ENCODE results near the gene CIITA.

The CIITA gene

GRCh38 chr16:10834766-10835165 lies 42.2 kb upstream of the CIITA start:
- no peaks in the 10 kb centered on the region for H3K27me3 ChIP-seq (ENCODE audit: insufficient read depth, poor library complexity, severe bottlenecking)

DNA sequence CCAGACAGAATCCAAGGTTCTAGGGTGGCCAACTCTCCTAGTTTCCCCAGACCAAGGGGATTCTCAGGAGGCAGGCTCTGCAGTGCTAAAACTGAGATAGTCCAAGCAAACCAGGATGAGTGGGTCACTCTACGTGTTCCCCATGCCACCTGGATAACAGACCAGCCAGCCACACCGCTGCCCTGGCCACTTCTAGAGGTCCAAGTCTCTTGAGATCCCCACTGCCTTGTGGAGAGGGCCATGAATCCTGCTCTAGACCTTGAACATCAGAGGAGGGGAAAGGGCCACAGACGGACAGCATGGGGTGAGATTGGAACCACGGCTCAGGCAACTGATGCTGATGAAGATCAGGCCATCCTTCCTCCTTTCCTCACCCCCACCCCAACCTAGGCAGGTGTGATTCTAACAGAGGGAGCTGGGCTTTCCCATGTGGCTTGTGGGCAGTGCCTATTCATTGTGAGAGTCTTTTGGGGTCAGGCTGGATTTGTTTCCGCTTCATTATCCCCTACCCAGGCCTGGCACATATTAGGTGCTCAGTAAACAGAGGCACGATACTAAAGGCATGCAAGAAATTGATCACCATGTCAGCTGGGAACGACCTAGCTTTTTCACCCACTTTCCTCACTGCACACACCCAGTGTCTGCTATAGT lies 41.6 kb upstream of the CIITA start:
- Histone ChIP-seq H3K27ac (replicated peaks) (no peak overlapping the region), H3K4me3 (replicated peaks; ENCODE audit: insufficient read depth, low read length) (no peak overlapping the region), H3K27me3 (ENCODE audit: insufficient read depth, poor library complexity, severe bottlenecking) (no peaks in the 10 kb centered on the region)
- DNase-seq (ENCODE audit: low read depth in 1 of 2, low spot score in 1 of 2): no peak
- no peak for TF ChIP-seq POLR2AphosphoS5 (IDR thresholded peaks at IDR 0.05; ENCODE audit: low read depth)
- TF ChIP-seq SPI1 (IDR thresholded peaks at IDR 0.05; ENCODE audit: borderline replicate concordance, low read depth): no peak
- TF ChIP-seq, protein P1, sequence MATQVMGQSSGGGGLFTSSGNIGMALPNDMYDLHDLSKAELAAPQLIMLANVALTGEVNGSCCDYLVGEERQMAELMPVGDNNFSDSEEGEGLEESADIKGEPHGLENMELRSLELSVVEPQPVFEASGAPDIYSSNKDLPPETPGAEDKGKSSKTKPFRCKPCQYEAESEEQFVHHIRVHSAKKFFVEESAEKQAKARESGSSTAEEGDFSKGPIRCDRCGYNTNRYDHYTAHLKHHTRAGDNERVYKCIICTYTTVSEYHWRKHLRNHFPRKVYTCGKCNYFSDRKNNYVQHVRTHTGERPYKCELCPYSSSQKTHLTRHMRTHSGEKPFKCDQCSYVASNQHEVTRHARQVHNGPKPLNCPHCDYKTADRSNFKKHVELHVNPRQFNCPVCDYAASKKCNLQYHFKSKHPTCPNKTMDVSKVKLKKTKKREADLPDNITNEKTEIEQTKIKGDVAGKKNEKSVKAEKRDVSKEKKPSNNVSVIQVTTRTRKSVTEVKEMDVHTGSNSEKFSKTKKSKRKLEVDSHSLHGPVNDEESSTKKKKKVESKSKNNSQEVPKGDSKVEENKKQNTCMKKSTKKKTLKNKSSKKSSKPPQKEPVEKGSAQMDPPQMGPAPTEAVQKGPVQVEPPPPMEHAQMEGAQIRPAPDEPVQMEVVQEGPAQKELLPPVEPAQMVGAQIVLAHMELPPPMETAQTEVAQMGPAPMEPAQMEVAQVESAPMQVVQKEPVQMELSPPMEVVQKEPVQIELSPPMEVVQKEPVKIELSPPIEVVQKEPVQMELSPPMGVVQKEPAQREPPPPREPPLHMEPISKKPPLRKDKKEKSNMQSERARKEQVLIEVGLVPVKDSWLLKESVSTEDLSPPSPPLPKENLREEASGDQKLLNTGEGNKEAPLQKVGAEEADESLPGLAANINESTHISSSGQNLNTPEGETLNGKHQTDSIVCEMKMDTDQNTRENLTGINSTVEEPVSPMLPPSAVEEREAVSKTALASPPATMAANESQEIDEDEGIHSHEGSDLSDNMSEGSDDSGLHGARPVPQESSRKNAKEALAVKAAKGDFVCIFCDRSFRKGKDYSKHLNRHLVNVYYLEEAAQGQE (IDR thresholded peaks at IDR 0.05; ENCODE audit: insufficient replicate concordance, low read depth): no peak
- TF ChIP-seq GABPA (IDR thresholded peaks at IDR 0.05; ENCODE audit: low read depth): no peak
- TF ChIP-seq, protein P2, sequence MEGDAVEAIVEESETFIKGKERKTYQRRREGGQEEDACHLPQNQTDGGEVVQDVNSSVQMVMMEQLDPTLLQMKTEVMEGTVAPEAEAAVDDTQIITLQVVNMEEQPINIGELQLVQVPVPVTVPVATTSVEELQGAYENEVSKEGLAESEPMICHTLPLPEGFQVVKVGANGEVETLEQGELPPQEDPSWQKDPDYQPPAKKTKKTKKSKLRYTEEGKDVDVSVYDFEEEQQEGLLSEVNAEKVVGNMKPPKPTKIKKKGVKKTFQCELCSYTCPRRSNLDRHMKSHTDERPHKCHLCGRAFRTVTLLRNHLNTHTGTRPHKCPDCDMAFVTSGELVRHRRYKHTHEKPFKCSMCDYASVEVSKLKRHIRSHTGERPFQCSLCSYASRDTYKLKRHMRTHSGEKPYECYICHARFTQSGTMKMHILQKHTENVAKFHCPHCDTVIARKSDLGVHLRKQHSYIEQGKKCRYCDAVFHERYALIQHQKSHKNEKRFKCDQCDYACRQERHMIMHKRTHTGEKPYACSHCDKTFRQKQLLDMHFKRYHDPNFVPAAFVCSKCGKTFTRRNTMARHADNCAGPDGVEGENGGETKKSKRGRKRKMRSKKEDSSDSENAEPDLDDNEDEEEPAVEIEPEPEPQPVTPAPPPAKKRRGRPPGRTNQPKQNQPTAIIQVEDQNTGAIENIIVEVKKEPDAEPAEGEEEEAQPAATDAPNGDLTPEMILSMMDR (IDR thresholded peaks at IDR 0.05; ENCODE audit: insufficient read depth, low read length): no peak

More at GRCh38 chr16:10834766-10835165, 42.2 kb upstream of the CIITA start:
- Histone ChIP-seq H3K27ac (replicated peaks) (no peak overlapping the region), H3K4me3 (replicated peaks; ENCODE audit: insufficient read depth, low read length) (no peak overlapping the region)
- DNase-seq (ENCODE audit: low read depth in 1 of 2, low spot score in 1 of 2): no peak
- no peak for TF ChIP-seq POLR2AphosphoS5 (IDR thresholded peaks at IDR 0.05; ENCODE audit: low read depth)
- TF ChIP-seq, protein P2 (IDR thresholded peaks at IDR 0.05; ENCODE audit: insufficient read depth, low read length): no peak
- no peak for TF ChIP-seq GABPA (IDR thresholded peaks at IDR 0.05; ENCODE audit: low read depth)
- no peak for TF ChIP-seq SPI1 (IDR thresholded peaks at IDR 0.05; ENCODE audit: borderline replicate concordance, low read depth)
- TF ChIP-seq, protein P1 (IDR thresholded peaks at IDR 0.05; ENCODE audit: insufficient replicate concordance, low read depth): no peak

DNA sequence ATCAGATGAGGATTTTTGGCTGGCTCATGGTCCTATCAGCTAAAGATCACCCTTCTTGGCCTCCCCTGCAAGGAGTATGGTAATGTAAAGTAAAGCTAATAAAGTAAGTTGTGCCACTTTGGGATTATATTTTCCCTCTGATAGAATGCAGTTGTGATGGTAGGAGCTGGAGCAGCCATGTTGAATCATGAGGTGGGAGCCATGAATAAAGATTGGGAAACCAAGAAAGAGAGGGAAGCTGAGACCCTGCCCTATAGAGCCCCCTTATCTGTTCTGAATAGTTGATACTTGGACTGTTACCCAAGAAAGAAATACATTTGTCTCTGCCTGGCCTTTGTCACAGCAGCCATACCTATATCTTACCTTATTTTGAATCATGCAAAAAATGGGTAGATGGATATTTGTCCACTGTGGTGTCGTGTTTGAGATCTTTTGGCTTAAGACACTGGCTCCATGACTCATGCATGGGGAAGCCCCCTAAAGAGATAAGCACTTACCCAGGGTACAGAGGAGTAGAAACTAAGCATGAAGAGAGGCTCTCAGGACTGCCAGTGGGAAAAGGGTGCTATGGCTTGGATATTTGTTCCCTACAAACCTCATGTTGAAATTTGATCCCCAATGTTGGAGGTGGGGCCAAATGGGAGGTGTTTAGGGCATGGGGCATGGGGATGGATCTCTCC lies 40.7 kb upstream of the CIITA start:
- no peak for DNase-seq (ENCODE audit: low read depth in 1 of 2, low spot score in 1 of 2)
- Histone ChIP-seq H3K4me3 (replicated peaks; ENCODE audit: insufficient read depth, low read length) (no peak overlapping the region), H3K27ac (replicated peaks) (no peak overlapping the region), H3K27me3 (ENCODE audit: insufficient read depth, poor library complexity, severe bottlenecking) (no peaks in the 10 kb centered on the region)
- TF ChIP-seq, protein P2 (IDR thresholded peaks at IDR 0.05; ENCODE audit: insufficient read depth, low read length): no peak
- TF ChIP-seq GABPA (IDR thresholded peaks at IDR 0.05; ENCODE audit: low read depth) (no peak), SPI1 (IDR thresholded peaks at IDR 0.05; ENCODE audit: borderline replicate concordance, low read depth) (no peak), POLR2AphosphoS5 (IDR thresholded peaks at IDR 0.05; ENCODE audit: low read depth) (no peak)
- TF ChIP-seq, protein P1 (IDR thresholded peaks at IDR 0.05; ENCODE audit: insufficient replicate concordance, low read depth): no peak
